HFF-Myc (cell line): ENCODE results near the gene NIPA2.
"Not testable (repeated sequence)": the region's sequence is repeated elsewhere in the genome, so short reads cannot be mapped to it uniquely, and the experiment has no call there.

Experiments used
- DNase-seq: peaks from one replicate; pipeline ENCODE4 v3.0.0-alpha.2; 2011; ENCODE audit warnings: low read depth; ENCODE audit errors: extremely low read depth
- H3K4me3 ChIP-seq: replicated peaks from 2 replicates; pipeline ENCODE4 v1.5.1; 2011; ENCODE audit warnings: low read depth, mild to moderate bottlenecking, control low read depth, low read length
- TF ChIP-seq, protein P1 (sequence below): IDR thresholded peaks from 2 replicates; pipeline ENCODE4 v1.5.1; 2012; ENCODE audit warnings: mild to moderate bottlenecking, low read depth, low read length, control low read depth; ENCODE audit errors: missing control alignments

NIPA2 gene

DNA sequence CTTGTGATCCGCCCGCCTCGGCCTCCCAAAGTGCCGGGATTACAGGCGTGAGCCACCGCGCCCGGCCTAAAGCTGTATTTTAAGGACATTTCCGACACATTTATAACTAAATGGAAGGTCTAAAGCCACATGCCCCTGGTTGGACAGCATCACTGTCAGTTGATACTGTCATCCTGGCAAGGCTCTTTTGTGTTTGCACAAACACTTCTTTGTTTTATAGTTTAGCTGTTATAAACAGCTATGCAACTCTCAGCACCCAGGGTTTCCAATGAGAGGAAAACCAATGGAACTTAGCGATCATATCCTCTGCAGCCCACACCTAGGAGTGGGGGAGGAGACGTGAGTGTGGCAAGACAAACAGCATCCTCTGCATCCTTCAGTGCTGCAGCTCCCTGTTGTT is 32.3 kb upstream of the NIPA2 start:
- H3K4me3 ChIP-seq, result no peak overlapping the region
- TF ChIP-seq, protein P1, sequence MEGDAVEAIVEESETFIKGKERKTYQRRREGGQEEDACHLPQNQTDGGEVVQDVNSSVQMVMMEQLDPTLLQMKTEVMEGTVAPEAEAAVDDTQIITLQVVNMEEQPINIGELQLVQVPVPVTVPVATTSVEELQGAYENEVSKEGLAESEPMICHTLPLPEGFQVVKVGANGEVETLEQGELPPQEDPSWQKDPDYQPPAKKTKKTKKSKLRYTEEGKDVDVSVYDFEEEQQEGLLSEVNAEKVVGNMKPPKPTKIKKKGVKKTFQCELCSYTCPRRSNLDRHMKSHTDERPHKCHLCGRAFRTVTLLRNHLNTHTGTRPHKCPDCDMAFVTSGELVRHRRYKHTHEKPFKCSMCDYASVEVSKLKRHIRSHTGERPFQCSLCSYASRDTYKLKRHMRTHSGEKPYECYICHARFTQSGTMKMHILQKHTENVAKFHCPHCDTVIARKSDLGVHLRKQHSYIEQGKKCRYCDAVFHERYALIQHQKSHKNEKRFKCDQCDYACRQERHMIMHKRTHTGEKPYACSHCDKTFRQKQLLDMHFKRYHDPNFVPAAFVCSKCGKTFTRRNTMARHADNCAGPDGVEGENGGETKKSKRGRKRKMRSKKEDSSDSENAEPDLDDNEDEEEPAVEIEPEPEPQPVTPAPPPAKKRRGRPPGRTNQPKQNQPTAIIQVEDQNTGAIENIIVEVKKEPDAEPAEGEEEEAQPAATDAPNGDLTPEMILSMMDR, result no peak
- DNase-seq, result no peak

DNA sequence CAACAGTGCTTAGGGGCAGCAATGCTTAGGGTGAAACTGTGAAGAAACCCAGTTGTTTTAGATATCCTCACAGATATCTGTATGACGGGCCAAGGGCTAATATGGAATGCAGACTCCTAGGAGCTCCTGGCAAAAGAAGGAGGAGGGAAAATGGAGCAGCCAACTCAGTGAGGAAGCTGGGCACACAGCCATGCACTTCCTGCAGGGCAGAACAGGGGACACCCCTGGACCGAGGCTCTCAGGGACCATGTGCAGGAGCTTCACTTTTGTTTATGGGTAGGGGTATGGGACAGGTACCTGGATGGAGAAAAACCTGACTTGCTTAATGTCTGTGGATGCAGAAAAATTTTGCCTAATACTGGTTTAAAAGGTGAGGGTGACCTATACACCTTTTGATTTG is 31.8 kb upstream of the NIPA2 start:
- TF ChIP-seq, protein P1, result no peak
- no peak for DNase-seq
- H3K4me3 ChIP-seq, result no peak overlapping the region

DNA sequence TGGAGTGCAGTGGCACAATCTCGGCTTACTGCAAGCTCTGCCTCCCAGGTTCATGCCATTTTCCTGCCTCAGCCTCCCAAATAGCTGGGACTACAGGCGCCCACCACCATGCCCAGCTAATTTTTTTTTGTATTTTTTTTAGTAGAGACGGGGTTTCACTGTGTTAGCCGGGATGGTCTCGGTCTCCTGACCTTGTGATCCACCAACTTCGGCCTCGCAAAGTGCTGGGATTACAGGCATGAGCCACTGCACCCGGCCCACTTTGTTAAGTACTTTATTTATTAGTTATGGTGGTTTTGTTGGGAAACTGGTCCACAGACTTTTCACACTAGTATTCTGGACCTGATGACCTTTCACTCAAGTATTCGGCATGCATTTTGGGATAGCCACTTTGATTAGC is 30.6 kb upstream of the NIPA2 start:
- not testable (repeated sequence) for H3K4me3 ChIP-seq, DNase-seq

DNA sequence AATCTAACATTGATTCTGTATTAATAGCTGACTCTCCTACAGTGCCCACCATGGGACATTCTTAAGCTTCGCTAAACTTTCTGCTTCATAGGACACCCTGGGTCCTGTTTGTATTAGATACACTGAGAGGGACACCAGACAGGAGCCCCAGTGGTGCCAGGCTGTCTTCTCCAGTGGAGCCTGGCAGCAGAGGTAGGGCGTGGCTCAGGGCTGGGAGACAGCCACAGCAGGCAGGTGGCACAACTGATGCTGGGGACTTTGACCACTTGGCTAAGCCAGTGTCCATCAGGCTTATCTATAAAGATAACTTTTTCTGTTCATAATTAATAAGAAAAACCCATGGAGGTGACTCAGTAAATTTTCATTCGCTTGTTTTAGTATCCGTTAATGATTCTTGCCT is 30.2 kb upstream of the NIPA2 start:
- no peak overlapping the region for H3K4me3 ChIP-seq

DNA sequence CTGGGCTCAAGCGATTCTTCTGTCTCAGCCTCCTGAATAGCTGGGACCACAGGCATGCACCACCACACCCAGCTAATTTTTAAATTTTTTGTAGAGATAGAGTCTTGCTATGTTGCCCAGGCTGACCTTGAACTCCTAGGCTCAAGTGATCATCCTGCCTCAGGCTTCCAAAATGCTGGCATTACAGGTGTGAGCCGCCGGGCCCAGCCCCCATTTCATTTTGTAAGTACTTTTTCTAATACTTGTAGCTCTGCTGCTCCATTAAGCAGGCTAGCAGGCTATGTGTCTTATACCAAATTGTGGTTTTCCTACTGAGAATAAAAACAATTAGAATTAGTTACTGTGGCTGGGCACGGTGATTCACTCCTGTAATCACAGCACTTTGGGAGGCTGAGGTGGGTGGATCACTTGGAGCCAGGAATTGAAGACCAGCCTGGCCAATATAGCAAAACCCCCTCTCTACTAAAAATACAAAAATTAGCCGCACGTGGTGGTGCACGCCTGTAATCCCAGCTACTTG is 29.6 kb upstream of the NIPA2 start:
- H3K4me3 ChIP-seq, result no peak overlapping the region
- TF ChIP-seq, protein P1, result no peak
- DNase-seq, result no peak

More for the DNA sequence above, 30.2 kb upstream of the NIPA2 start:
- DNase-seq, result no peak
- TF ChIP-seq, protein P1, result no peak

DNA sequence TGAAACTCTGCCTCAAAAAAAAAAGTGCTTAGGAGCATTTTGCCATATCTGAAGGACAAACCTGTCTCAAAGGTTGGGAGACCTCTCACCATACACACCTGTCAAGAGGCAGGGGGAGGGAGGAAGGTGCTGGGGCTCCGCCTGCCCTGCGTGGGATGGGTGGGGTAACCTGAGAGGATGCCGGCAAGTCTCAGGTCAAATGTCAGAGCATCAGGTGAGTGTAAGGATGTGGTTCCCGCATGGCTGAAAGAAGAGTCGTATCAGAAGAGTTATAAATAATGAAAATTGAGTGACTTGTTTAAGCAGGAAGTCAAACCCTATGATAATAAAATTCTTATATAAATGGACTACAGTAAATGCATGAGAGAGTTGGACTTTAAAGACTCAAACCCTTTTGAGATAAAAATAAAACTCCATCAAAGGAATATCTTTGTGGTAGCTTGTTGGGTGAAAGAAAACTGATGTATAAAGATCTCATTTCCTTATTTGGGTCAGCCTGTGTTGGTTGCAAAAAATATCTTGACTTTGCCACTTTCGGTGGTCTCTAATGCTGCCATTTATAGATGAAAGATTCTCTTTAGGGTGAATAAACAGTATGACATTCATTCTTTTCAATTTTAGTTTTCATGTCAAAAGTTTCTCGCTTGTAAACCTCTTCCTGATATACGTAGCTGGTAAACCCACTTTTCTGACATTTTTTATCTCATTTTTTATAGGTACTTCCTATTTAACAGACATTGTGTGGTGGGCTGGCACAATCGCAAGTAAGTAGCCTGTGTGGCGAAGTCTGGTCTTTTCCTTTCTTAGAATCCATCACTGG is 28.2 kb upstream of the NIPA2 start:
- DNase-seq, result no peak
- TF ChIP-seq, protein P1, result no peak

DNA sequence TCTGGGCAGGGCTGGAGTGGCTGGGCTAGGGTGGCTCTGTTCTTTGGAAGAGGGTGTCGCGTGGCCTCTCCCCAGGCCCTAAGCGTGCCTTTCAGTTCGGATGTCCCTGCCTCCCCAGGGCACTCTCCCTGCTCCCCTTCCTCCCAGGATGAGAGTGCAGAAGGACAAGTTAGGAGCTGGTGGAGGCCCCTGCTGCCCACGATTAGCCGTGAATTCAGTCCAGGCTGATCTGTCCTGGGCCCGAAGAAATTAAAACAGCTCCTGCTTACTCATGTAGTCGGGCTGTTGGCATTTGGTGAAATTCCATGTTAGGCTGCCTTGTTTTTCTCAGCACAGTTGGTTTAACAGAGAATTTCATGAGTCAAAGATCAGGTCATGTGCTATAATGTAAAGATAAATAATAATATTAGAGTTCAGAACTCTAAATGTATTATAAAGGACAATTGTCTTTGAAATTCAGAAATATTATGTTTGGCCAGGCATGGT is 27.6 kb upstream of the NIPA2 start:
- no peak overlapping the region for H3K4me3 ChIP-seq
- DNase-seq, result no peak
- TF ChIP-seq, protein P1, result no peak

More for the DNA sequence above, 28.2 kb upstream of the NIPA2 start:
- no peak overlapping the region for H3K4me3 ChIP-seq
